ENCODE measurements around the gene MRAS.
"Not testable (repeated sequence)": the region's sequence is repeated elsewhere in the genome, so short reads cannot be mapped to it uniquely, and the experiment has no call there.

DNA sequence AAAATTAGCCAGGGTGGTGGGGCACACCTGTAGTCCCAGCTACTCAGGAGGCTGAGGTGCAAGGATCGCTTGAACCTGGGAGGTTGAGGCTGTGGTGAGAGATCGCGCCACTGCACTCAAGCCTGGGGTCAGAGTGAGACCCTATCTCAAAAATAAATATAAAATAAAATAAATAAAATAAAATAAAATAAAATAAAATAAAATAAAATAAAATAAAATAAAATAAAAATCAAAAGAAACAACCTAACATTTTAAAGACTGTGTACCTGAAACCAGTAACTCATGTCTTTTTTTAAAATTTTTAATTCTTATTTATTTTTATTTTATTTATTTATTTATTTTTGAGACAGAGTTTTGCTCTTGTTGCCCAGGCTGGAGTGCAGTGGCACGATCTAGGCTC is 78.4 kb downstream of the MRAS start:
- TF ChIP-seq, protein P1, sequence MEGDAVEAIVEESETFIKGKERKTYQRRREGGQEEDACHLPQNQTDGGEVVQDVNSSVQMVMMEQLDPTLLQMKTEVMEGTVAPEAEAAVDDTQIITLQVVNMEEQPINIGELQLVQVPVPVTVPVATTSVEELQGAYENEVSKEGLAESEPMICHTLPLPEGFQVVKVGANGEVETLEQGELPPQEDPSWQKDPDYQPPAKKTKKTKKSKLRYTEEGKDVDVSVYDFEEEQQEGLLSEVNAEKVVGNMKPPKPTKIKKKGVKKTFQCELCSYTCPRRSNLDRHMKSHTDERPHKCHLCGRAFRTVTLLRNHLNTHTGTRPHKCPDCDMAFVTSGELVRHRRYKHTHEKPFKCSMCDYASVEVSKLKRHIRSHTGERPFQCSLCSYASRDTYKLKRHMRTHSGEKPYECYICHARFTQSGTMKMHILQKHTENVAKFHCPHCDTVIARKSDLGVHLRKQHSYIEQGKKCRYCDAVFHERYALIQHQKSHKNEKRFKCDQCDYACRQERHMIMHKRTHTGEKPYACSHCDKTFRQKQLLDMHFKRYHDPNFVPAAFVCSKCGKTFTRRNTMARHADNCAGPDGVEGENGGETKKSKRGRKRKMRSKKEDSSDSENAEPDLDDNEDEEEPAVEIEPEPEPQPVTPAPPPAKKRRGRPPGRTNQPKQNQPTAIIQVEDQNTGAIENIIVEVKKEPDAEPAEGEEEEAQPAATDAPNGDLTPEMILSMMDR (conservative IDR thresholded peaks at IDR 0.05 in 1 of 2, IDR thresholded peaks at IDR 0.05 in 1 of 2; ENCODE audit: extremely low read depth in 1 of 2, insufficient read depth in 1 of 2, low read depth in 1 of 2, low read length in 2 of 2): not testable (repeated sequence)
- not testable (repeated sequence) for TF ChIP-seq EZH2 (IDR thresholded peaks at IDR 0.05; ENCODE audit: borderline replicate concordance, low read length)

All from mammary epithelial cell (primary cell).